Measurements from ENCODE around the gene SLC7A8.

DNA sequence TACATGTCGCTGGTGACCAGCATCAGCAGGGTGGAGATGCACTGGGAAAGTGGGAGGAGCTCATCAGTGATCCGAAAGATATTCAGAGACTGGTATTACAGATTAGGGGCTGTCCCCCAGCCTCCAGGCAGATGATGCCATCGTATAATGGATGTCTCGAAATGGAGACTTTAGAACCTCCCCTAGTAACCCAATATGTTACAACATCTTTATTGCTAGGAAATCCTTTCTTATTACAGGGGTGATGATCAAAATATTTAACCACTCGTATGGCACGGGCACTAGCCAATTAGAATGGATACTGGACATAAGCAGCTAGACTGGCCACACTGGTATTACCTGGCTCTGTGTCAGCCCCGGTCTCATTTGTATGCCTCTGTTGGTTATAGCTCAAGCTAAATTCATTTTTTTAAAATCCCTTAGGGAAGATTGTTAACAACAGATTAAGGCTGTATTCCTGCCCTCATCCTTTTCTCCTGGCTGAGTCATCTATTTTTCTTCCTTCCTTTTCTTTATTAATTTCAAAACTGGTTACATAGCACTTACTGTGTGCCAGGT lies 53.6 kb downstream of the SLC7A8 start:
- no peak for TF ChIP-seq ZBTB7A (IDR thresholded peaks at IDR 0.05; ENCODE audit: low read depth)
- no peak for TF ChIP-seq CEBPB (IDR thresholded peaks at IDR 0.05)
- no peak for TF ChIP-seq RAD21 (IDR thresholded peaks at IDR 0.05; ENCODE audit: low read depth)
- no peak for TF ChIP-seq EGR1 (IDR thresholded peaks at IDR 0.05)

Data from Ishikawa (cell line).